ENCODE measurements around the gene PITX1.

Gene PITX1

DNA sequence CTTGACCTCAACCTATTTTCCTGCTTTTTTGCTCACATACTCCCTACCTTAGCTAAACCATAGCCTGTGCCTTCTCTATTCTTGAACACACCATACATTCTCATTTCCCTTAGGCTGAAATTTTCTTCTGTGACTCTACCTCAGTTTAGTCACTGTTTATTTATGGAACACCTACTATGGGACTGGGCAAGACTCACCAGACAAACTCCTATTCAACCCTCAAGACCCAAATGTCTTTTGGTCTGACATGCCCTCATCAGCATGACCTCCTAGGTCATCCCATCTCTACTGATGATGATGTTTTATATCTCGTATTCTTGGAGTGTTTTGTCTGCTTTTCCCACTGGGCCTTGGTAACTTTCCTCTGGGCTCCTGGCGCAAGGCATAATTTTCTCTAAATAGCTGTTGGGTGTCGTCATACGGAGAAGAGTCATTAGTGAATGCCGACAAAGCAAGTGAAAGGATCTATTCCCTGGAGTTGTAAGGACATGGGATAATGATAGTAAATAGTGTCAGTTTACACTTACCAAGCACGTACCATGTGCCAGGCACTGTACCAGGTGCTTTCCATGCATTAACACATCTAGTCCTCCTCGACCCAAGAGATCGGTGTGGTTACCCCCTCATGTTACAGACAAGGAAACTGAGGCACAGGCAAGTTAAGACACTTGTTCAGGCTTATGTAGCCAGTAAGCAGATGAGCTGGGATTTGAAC lies 22.4 kb upstream of the PITX1 start:
- Mint-ChIP-seq H3K36me3 (ENCODE audit: low read depth) (no peaks in the 10 kb centered on the region), H3K4me1 (ENCODE audit: low read depth) (no peaks in the 10 kb centered on the region), H3K4me3 (no peak overlapping the region), H3K27ac (no peak overlapping the region), H3K9me3 (no peaks in the 10 kb centered on the region), H3K27me3 (peaks cover 81% of the 10 kb centered on the region)
- intact Hi-C loops (cut with micrococcal nuclease), result no loop called here

- Mint-ChIP-seq H3K27me3 (peaks cover 87% of the 10 kb centered on the region), H3K9me3 (no peaks in the 10 kb centered on the region), H3K36me3 (ENCODE audit: low read depth) (no peaks in the 10 kb centered on the region), H3K4me1 (ENCODE audit: low read depth) (no peaks in the 10 kb centered on the region), H3K4me3 (no peak overlapping the region), H3K27ac (no peak overlapping the region)
- intact Hi-C loops (cut with micrococcal nuclease), result no loop called here
Observed at GRCh38 chr5:135055396-135055795, 21.4 kb upstream of the PITX1 start.

DNA sequence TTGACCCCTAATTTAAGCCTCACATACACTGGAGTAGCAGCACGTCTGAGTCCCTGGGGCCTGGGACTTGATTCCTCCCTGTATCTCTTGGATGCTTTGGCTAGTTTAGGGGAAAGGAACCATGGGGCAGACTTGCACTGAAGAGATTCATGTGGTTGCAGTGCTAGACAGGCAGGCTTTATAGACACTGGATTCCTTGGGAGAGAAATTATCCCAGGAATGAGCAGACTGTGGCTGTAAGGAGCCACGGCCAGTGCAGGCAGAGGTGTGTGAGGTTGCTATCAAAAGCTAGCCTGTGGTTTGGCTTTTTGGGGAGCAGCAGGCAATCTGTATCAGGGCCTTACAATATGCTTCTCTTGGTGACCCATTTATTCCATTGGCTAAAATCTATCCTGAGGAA lies 20.5 kb upstream of the PITX1 start:
- intact Hi-C loops (cut with micrococcal nuclease), result no loop called here

DNA sequence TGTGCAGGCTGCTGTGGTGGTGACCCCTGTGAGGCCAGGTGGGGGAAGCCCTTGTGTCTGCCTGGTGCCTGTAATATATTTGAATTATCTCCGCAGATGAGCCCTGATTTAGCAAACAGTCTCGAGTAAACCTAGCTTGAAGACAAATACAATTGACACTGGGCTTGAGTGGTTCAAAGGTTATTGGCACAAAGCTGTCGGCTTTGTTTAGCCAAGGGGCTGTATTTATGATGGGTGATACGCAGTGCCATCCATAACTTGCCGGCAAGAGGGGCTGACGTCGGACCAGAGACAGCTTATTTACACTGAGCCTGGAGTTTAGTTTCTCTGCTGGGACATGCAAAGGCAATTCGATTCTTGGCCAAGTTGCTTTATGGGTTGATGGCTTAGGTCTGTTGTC lies 20.0 kb upstream of the PITX1 start:
- intact Hi-C loops (cut with micrococcal nuclease), result no loop called here
- Mint-ChIP-seq H3K27me3 (peaks cover 92% of the 10 kb centered on the region), H3K27ac (no peak overlapping the region), H3K4me1 (ENCODE audit: low read depth) (no peaks in the 10 kb centered on the region), H3K4me3 (no peak overlapping the region), H3K9me3 (no peaks in the 10 kb centered on the region), H3K36me3 (ENCODE audit: low read depth) (no peaks in the 10 kb centered on the region)

More for the DNA sequence above, 20.5 kb upstream of the PITX1 start:
- no peaks in the 10 kb centered on the region for H3K36me3 Mint-ChIP-seq (ENCODE audit: low read depth)
- no peaks in the 10 kb centered on the region for H3K4me1 Mint-ChIP-seq (ENCODE audit: low read depth)
- H3K27ac Mint-ChIP-seq, result no peak overlapping the region
- peaks cover 92% of the 10 kb centered on the region for H3K27me3 Mint-ChIP-seq
- no peak overlapping the region for H3K4me3 Mint-ChIP-seq
- H3K9me3 Mint-ChIP-seq, result no peaks in the 10 kb centered on the region

- no peaks in the 10 kb centered on the region for H3K36me3 Mint-ChIP-seq (ENCODE audit: low read depth)
- H3K27ac Mint-ChIP-seq, result no peak overlapping the region
- H3K4me1 Mint-ChIP-seq (ENCODE audit: low read depth), result no peaks in the 10 kb centered on the region
- no peak overlapping the region for H3K4me3 Mint-ChIP-seq
- intact Hi-C loops (cut with micrococcal nuclease), result no loop called here
- no peaks in the 10 kb centered on the region for H3K9me3 Mint-ChIP-seq
- peaks cover 90% of the 10 kb centered on the region for H3K27me3 Mint-ChIP-seq
Observed at GRCh38 chr5:135053278-135053677, 19.2 kb upstream of the PITX1 start.

DNA sequence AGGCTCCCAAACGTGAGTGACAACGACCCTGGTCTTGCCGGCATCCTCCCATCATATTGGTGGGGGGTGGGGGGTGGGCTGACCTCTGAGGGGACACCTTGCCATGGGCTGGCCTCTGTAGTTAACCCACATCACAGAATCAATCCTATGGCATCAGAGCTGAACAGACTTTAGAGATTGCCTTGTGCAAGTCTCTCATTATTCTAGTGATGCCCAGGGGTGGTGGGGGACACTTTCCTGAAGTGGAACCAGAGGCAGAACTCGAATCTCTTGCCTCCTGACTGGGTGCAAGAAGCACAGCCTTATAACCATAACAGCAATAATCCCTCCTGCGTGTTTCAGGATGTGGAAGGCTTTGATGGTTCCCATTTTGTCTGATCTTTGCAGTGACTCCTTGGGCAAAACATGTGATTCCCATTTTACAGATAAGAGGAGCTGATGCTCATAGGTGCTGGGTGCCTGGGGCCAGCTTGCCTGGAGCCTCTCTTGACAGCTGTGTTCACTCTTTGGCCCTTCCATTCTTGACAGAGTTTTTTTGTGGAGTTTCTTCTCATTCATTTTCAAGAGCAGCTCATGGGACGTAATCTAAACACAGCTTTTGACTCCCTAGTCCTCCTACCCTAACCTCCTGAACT lies 18.6 kb upstream of the PITX1 start:
- Mint-ChIP-seq H3K4me3 (no peak overlapping the region), H3K36me3 (ENCODE audit: low read depth) (no peaks in the 10 kb centered on the region), H3K27me3 (peaks cover 90% of the 10 kb centered on the region), H3K9me3 (no peaks in the 10 kb centered on the region), H3K27ac (no peak overlapping the region), H3K4me1 (ENCODE audit: low read depth) (no peaks in the 10 kb centered on the region)
- intact Hi-C loops (cut with micrococcal nuclease), result no loop called here

- intact Hi-C loops (cut with micrococcal nuclease), result no loop called here
- Mint-ChIP-seq H3K27ac (no peak overlapping the region), H3K27me3 (peaks cover 91% of the 10 kb centered on the region), H3K4me1 (ENCODE audit: low read depth) (no peaks in the 10 kb centered on the region), H3K4me3 (no peak overlapping the region), H3K36me3 (ENCODE audit: low read depth) (no peaks in the 10 kb centered on the region), H3K9me3 (no peaks in the 10 kb centered on the region)
Observed at GRCh38 chr5:135051872-135052271, 17.8 kb upstream of the PITX1 start.

GRCh38 chr5:135051399-135051798 lies 17.4 kb upstream of the PITX1 start:
- H3K27me3 Mint-ChIP-seq, result peaks cover 93% of the 10 kb centered on the region

DNA sequence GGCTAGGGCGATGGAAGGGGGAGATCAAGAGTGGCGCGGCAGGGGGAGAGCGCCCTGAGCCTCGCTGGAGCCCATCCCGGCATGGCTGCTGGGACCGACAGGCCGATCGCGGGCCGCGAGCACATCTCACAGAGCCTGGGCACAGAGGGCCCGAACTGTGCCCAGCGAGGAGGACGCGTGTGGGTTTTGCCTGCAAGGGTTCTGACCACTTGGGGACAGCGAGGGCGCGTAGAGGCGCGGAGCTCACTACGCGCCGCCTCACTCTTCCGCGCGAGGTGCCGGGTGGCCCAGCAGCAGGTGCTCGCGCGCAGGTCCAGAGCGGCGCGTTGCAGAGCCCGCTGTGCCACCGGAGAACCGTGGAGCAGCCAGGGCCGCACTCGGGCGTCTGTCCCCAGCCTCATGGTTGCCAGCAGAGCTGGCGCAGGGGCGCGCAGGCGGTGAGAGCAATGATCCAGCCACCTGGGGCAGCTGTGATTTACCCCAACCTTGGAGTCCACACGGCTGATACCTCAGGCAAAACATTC lies 16.3 kb upstream of the PITX1 start:
- Mint-ChIP-seq H3K9me3 (no peaks in the 10 kb centered on the region), H3K27ac (no peak overlapping the region), H3K4me3 (no peak overlapping the region), H3K4me1 (ENCODE audit: low read depth) (no peaks in the 10 kb centered on the region), H3K27me3 (peaks cover 93% of the 10 kb centered on the region), H3K36me3 (ENCODE audit: low read depth) (no peaks in the 10 kb centered on the region)
- intact Hi-C loops (cut with micrococcal nuclease), result no loop called here

More at GRCh38 chr5:135051399-135051798, 17.4 kb upstream of the PITX1 start:
- Mint-ChIP-seq H3K4me1 (ENCODE audit: low read depth) (no peaks in the 10 kb centered on the region), H3K27ac (no peak overlapping the region), H3K9me3 (no peaks in the 10 kb centered on the region), H3K4me3 (no peak overlapping the region), H3K36me3 (ENCODE audit: low read depth) (no peaks in the 10 kb centered on the region)
- intact Hi-C loops (cut with micrococcal nuclease), result no loop called here

GRCh38 chr5:135048930-135049329 lies 14.9 kb upstream of the PITX1 start:
- no peak overlapping the region for H3K4me3 Mint-ChIP-seq
- H3K27ac Mint-ChIP-seq, result no peak overlapping the region
- H3K36me3 Mint-ChIP-seq (ENCODE audit: low read depth), result no peaks in the 10 kb centered on the region
- no peaks in the 10 kb centered on the region for H3K4me1 Mint-ChIP-seq (ENCODE audit: low read depth)
- intact Hi-C loops (cut with micrococcal nuclease), result no loop called here
- peaks cover 97% of the 10 kb centered on the region for H3K27me3 Mint-ChIP-seq
- H3K9me3 Mint-ChIP-seq, result no peaks in the 10 kb centered on the region

DNA sequence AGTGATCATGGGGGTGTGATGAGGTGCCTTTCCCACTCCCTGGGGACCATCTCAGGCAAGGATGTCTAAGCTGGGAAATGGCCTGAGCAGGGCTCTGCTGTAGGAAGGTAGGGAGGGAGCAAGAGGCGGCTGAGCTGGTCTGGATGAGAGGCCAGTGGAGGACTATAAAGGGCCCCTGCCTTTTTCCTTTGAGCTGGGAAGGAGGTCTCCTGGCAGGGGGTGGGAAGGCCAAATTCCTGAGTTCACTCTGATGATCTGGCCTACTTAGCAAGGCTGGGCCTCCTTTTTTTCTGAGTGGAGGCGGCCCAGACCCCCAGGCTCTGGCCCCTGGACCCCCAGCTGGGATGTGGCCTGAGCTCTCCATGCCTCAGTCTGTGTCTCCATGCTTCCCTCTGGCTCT lies 14.3 kb upstream of the PITX1 start:
- Mint-ChIP-seq H3K36me3 (ENCODE audit: low read depth) (no peaks in the 10 kb centered on the region), H3K4me3 (no peak overlapping the region), H3K9me3 (no peaks in the 10 kb centered on the region), H3K27me3 (peaks cover 97% of the 10 kb centered on the region), H3K4me1 (ENCODE audit: low read depth) (peaks cover 6% of the 10 kb centered on the region), H3K27ac (no peak overlapping the region)
- intact Hi-C loops (cut with micrococcal nuclease), result no loop called here

GRCh38 chr5:135047347-135047695 lies 13.3 kb upstream of the PITX1 start:
- Mint-ChIP-seq H3K27ac (no peak overlapping the region), H3K36me3 (ENCODE audit: low read depth) (no peaks in the 10 kb centered on the region), H3K9me3 (no peaks in the 10 kb centered on the region), H3K4me1 (ENCODE audit: low read depth) (peaks cover 6% of the 10 kb centered on the region), H3K4me3 (no peak overlapping the region), H3K27me3 (peaks cover 97% of the 10 kb centered on the region)
- intact Hi-C loops (cut with micrococcal nuclease), result no loop called here

DNA sequence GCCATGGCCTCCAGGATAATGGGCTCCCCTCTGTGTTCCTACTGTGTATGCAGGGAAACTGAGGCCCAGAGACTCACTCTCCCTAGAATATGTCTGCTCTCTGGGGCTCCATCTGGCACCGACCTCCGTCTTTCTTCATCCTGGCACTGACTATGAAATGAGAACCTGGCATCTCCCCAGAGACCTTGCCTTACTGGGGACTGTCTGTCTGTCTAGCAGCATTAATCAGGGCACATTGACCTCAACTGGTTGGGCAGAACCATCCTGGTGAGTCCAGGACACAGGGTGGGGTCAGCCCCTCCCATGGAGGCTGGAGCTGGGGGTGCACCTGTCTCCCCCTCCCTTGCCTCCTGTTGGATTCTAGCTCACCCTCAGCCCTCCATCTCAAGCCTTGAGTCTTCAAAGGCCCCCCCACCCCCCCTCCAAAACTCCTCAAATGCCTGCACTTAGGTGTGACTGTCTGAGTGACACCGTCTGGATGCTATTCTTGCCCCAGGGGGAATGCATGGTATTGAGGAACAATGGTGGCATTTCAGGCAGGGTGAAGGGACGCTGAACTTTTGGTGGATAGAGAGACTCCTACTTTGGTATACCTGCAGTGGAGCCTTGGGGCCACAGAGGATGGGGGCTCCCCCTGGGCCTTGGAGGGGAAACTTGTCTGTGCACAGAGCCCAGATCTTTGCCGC lies 12.8 kb upstream of the PITX1 start:
- H3K27ac Mint-ChIP-seq, result no peak overlapping the region
- no peaks in the 10 kb centered on the region for H3K36me3 Mint-ChIP-seq (ENCODE audit: low read depth)
- no peak overlapping the region for H3K4me3 Mint-ChIP-seq
- H3K4me1 Mint-ChIP-seq (ENCODE audit: low read depth), result peaks cover 6% of the 10 kb centered on the region
- peaks cover 97% of the 10 kb centered on the region for H3K27me3 Mint-ChIP-seq
- H3K9me3 Mint-ChIP-seq, result no peaks in the 10 kb centered on the region
- intact Hi-C loops (cut with micrococcal nuclease), result no loop called here

DNA sequence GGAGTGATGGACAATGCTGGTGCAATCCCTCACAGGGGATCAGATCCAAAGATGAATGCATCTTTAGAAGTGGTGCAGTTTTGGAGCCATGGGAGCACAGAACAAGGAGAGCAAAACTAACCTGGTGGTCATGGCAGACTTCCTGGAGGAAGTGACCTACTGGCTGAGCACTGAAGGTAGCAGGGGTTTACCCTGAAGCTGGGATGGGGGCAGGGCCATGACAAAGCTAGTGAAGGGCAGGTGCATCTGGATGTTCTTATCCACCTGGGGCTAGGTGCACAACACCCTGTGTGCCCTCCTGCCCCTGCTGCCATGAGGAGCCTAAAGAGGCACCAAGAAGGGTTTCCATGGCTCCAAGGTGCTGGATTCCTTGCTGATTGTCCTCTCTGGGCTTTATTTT lies 11.5 kb upstream of the PITX1 start:
- no peak overlapping the region for H3K4me3 Mint-ChIP-seq
- H3K9me3 Mint-ChIP-seq, result no peaks in the 10 kb centered on the region
- intact Hi-C loops (cut with micrococcal nuclease), result no loop called here
- no peak overlapping the region for H3K27ac Mint-ChIP-seq
- H3K27me3 Mint-ChIP-seq, result peaks cover 97% of the 10 kb centered on the region
- H3K36me3 Mint-ChIP-seq (ENCODE audit: low read depth), result no peaks in the 10 kb centered on the region
- peaks cover 10% of the 10 kb centered on the region for H3K4me1 Mint-ChIP-seq (ENCODE audit: low read depth)
